Measurements from ENCODE around the gene CORO6.

DNA sequence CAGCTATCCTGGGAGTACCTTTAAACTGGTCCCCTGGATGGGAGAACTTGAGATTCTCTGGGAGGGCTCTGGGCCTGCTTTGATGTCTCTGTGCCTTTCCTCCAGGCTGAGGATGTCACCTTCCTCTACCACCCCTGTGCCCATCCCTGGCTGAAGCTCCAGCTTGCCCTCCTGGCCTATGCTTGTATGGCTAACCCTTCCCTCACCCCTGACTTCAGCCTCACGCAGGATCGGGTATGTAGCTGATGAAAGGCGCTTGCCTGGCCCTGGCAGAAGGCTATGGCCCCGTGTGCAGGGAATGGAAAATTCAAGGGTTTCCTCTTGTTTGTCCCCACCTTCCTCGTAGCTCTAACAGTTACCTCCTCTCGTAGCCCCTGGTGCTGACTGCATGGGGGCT lies 51.2 kb downstream of the CORO6 start:
- no peak for TF ChIP-seq RNF2 (IDR thresholded peaks at IDR 0.05; ENCODE audit: borderline replicate concordance, low read depth)
- TF ChIP-seq, protein P1, sequence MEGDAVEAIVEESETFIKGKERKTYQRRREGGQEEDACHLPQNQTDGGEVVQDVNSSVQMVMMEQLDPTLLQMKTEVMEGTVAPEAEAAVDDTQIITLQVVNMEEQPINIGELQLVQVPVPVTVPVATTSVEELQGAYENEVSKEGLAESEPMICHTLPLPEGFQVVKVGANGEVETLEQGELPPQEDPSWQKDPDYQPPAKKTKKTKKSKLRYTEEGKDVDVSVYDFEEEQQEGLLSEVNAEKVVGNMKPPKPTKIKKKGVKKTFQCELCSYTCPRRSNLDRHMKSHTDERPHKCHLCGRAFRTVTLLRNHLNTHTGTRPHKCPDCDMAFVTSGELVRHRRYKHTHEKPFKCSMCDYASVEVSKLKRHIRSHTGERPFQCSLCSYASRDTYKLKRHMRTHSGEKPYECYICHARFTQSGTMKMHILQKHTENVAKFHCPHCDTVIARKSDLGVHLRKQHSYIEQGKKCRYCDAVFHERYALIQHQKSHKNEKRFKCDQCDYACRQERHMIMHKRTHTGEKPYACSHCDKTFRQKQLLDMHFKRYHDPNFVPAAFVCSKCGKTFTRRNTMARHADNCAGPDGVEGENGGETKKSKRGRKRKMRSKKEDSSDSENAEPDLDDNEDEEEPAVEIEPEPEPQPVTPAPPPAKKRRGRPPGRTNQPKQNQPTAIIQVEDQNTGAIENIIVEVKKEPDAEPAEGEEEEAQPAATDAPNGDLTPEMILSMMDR (IDR thresholded peaks at IDR 0.05): no peak
- no peak for TF ChIP-seq JUN (IDR thresholded peaks at IDR 0.05)
- TF ChIP-seq POLR2A (IDR thresholded peaks at IDR 0.05; ENCODE audit: low read length): no peak
- no peak for TF ChIP-seq MYC (IDR thresholded peaks at IDR 0.05; ENCODE audit: borderline replicate concordance, low read length)
- no peak for TF ChIP-seq EP300 (IDR thresholded peaks at IDR 0.05)
- TF ChIP-seq BHLHE40 (IDR thresholded peaks at IDR 0.05; ENCODE audit: low read depth, low read length): no peak
- TF ChIP-seq RFX5 (IDR thresholded peaks at IDR 0.05): no peak
- TF ChIP-seq CHD4 (IDR thresholded peaks at IDR 0.05; ENCODE audit: borderline replicate concordance): no peak
- no peak for TF ChIP-seq POLR2AphosphoS2 (conservative IDR thresholded peaks at IDR 0.05; ENCODE audit: low read length)
- no peak for TF ChIP-seq NR3C1 (IDR thresholded peaks at IDR 0.05)

Data from A549 (cell line).